PC-3 (cell line): Measurements from ENCODE around the gene BRCC3.

Source experiments
- CTCF ChIP-seq: fragments of 300-600 bp; sonication (generic); conservative IDR thresholded peaks from 2 replicates; pipeline ENCODE4 v1.5.1; 2017; ENCODE audit warnings: antibody characterized with exemption, low read depth, mild to moderate bottlenecking, low read length
- EZH2phosphoT487 ChIP-seq: fragments of 300-600 bp; sonication (generic); IDR thresholded peaks from 2 replicates; pipeline ENCODE4 v1.6.1; 2018; ENCODE audit warnings: mild to moderate bottlenecking, antibody characterized with exemption, low read length, borderline replicate concordance

DNA sequence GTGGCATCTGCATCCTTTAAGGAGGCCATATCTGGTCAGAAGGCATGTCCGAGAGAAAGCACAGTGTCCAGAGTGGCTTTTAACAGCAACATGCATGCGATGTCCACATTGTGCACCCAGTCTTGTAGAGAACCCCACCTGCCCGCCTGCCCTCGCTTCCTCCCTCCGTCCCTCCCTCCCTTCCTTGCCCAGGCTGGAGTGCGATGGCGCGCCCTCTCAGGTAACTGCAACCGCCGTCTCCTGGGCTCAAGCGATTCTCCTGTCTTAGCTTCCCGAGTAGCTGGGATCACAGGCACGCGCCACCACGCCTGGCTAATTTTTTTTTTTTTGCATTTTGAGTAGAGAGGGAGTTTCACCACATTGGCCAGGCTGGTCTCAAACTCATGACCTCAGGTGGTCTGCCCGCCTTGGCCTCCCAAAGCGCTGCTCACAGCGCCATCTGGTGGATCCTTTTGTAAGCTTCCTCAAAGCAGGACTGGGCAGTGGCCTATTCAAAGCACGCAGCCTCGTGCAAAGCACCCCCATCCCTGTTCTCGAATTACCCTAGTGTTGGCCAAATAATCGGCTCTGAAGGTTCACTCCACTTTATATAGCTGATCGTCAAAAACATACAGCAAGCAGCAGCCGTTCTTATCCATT lies 15.0 kb downstream of the BRCC3 start:
- peak; percentile 70 for TF ChIP-seq CTCF
- TF ChIP-seq EZH2phosphoT487, result no peak
